Measurements from ENCODE around the gene SLC9C1. TPM values are rescaled to one million over a fixed set of nuclear protein-coding genes. Genes with fewer than 3 reads are reported as not detected.

The SLC9C1 gene
- total and polyA plus RNA-seq, 9 donors = 0.07 to 0.35 (median 0.15) TPM; not detected in 4

DNA sequence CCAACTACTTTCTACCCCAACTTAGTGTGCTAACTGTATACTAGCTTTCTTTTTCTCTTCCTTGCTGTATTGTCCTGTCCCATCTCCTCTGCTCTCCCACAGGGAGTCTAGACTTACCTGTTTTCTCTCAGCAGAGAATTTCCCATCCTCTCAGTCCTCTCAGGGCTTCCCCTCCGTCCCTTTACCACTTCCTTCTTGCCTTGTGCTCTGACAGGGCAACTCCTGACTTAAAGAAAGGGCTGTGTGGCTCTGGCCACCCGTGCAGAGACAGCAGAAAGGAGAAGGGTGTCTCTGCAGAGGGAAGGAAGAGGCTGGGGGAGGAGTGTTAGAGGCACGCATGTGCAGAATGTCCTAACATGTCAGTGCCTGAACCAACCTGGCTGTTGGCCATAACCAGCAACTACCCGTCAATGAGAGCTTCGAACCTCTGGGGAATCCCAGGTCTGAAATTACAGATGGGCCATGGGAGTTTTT lies 161.0 kb downstream of the SLC9C1 start, which contains the start of gene GCSAM:
TSS of gene GCSAM (minus strand) at position 274 of the 474 bp plus-strand sequence. CDS start at position 146, 128 bp downstream.
- Histone ChIP-seq H3K4me1 (ENCODE audit: insufficient read depth) (no peaks in the 10 kb centered on the region), H3K4me3 (no peak within 1 kb of the TSS), H3K27me3 (no peaks in the 10 kb centered on the region), H3K27ac (no peak within 1 kb of the TSS), H3K9me3 (no peaks in the 10 kb centered on the region), H3K36me3 (no peaks in the 10 kb centered on the region)
- 61 to 73% (median 65%) methylated on average over 5 of the region's 5 CpGs for WGBS, 3 donors
- no peak for DNase-seq
- intact Hi-C loops (cut with DNase I) = no loop called here
- no peak for TF ChIP-seq EP300 (IDR thresholded peaks at IDR 0.05)
- no peak for TF ChIP-seq POLR2A (IDR thresholded peaks at IDR 0.05)
- TF ChIP-seq, protein P1, sequence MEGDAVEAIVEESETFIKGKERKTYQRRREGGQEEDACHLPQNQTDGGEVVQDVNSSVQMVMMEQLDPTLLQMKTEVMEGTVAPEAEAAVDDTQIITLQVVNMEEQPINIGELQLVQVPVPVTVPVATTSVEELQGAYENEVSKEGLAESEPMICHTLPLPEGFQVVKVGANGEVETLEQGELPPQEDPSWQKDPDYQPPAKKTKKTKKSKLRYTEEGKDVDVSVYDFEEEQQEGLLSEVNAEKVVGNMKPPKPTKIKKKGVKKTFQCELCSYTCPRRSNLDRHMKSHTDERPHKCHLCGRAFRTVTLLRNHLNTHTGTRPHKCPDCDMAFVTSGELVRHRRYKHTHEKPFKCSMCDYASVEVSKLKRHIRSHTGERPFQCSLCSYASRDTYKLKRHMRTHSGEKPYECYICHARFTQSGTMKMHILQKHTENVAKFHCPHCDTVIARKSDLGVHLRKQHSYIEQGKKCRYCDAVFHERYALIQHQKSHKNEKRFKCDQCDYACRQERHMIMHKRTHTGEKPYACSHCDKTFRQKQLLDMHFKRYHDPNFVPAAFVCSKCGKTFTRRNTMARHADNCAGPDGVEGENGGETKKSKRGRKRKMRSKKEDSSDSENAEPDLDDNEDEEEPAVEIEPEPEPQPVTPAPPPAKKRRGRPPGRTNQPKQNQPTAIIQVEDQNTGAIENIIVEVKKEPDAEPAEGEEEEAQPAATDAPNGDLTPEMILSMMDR (IDR thresholded peaks at IDR 0.05) = no peak

DNA sequence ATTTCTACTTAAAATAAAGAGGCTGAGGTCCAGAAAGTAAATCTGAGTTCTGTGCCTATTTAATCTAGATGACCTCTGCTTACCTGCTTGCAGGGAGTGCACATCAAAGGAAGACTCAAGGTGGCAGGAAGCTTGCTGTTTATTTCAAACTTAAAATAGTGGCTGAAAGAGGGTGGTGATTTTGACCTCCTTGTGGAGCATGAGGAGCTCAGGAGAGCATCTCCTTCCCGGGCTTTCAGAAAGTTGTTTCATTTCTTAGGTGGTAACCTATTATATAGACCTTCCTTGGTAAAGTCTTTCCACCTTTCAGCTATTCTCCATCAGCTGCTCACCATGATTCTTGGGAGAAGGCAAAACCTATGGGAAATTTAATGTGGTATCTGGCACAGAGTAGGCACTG lies 161.5 kb downstream of the SLC9C1 start:
- no peaks in the 10 kb centered on the region for H3K27me3 ChIP-seq
- WGBS, 3 donors = 91 to 100% (median 94%) methylated on average over 1 of the region's 1 CpG
- intact Hi-C loops (cut with DNase I) = no loop called here
- no peak overlapping the region for H3K27ac ChIP-seq
- no peak overlapping the region for H3K4me3 ChIP-seq
- no peaks in the 10 kb centered on the region for H3K4me1 ChIP-seq (ENCODE audit: insufficient read depth)
- DNase-seq = no peak
- no peak for TF ChIP-seq EP300 (IDR thresholded peaks at IDR 0.05)
- TF ChIP-seq, protein P1 (IDR thresholded peaks at IDR 0.05) = no peak
- TF ChIP-seq POLR2A (IDR thresholded peaks at IDR 0.05) = no peak
- no peaks in the 10 kb centered on the region for H3K36me3 ChIP-seq
- H3K9me3 ChIP-seq = no peaks in the 10 kb centered on the region

DNA sequence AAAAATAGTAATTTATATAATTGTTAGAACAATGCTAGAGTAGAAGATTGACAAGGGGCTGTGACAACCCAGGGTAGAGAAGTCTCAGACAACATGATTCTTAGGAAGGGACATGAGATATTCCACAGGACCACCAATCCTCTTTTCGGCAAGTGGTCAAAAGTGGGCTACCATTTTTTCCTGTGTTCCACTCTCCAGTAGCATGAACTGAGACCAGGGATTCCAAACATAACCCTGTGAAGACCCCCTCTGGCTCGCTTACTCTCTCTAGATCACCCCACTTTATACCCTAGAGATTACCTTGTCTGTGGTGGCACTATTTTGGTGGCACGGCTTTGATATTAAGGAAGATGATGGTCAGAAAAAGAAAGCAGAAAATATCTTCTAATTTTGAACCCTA lies 161.9 kb downstream of the SLC9C1 start:
- H3K4me3 ChIP-seq = no peak overlapping the region
- WGBS, 3 donors = 93 to 98% (median 97%) methylated on average over 3 of the region's 3 CpGs
- H3K27ac ChIP-seq = no peak overlapping the region
- no peaks in the 10 kb centered on the region for H3K27me3 ChIP-seq
- H3K4me1 ChIP-seq (ENCODE audit: insufficient read depth) = no peaks in the 10 kb centered on the region
- intact Hi-C loops (cut with DNase I) = no loop called here
- no peaks in the 10 kb centered on the region for H3K36me3 ChIP-seq
- no peak for DNase-seq
- TF ChIP-seq POLR2A (IDR thresholded peaks at IDR 0.05) (no peak), EP300 (IDR thresholded peaks at IDR 0.05) (no peak)
- TF ChIP-seq, protein P1 (IDR thresholded peaks at IDR 0.05) = no peak
- H3K9me3 ChIP-seq = no peaks in the 10 kb centered on the region

DNA sequence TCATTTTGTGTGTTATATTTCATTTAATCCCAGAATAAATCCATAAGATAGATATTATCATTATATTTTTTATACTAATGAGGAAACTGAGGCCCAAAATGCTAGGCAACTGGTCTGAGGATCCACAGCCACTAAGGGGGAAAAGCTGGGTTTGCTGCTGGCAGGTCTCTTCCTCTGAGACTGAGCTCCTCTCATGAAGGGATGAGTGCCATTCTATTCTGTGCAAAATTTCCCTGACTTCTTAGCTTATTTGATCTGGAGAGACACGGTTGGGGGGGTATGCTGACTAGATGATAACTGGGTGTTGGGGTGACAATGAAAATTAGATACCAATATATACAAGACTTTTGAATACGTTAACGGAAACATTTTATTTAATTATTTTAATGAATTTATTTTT lies 162.9 kb downstream of the SLC9C1 start:
- Histone ChIP-seq H3K36me3 (no peaks in the 10 kb centered on the region), H3K4me1 (ENCODE audit: insufficient read depth) (no peaks in the 10 kb centered on the region), H3K4me3 (no peak overlapping the region), H3K27me3 (no peaks in the 10 kb centered on the region), H3K9me3 (no peaks in the 10 kb centered on the region), H3K27ac (no peak overlapping the region)
- WGBS, 3 donors = 89 to 92% (median 91%) methylated on average over 3 of the region's 3 CpGs
- no peak for DNase-seq
- TF ChIP-seq, protein P1 (IDR thresholded peaks at IDR 0.05) = no peak
- TF ChIP-seq POLR2A (IDR thresholded peaks at IDR 0.05) = no peak
- intact Hi-C loops (cut with DNase I) = no loop called here
